GM18873 (cell line): ENCODE results near the gene GAN.

ENCODE experiments used
- ATAC-seq: cut with Tn5 transposase; IDR thresholded peaks from one replicate; pipeline ENCODE4 v1.9.1; 2021; ENCODE audit warnings: mild to moderate bottlenecking, moderate library complexity, moderate number of reproducible peaks; ENCODE audit not compliant: unreplicated experiment, low FRiP score

GAN gene

GRCh38 chr16:81314603-81315270, at the start of gene GAN:
TSS of gene GAN (plus strand) at chr16:81314962. CDS start at chr16:81315114, 152 bp downstream.
- ATAC-seq, result peak; percentile 94

DNA sequence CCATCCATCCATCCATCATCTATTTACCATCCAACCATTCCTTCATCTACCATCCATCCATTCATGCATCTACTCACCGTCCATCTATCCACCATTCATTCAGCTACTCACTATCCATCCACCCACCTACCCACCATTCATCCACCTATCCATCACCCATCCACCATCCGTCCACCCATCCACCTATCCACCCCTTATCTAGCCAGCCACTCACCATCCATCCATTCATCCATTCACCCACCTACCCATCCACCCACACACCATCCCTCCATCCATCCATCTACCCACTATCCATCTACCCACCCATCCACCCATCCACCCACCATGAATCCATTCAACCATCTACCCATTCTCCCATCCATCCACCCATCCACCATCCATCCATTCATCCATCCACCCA, 49.7 kb upstream of the GAN start:
- no peak for ATAC-seq

GRCh38 chr16:81265658-81266451, 48.9 kb upstream of the GAN start:
- ATAC-seq, result no peak

DNA sequence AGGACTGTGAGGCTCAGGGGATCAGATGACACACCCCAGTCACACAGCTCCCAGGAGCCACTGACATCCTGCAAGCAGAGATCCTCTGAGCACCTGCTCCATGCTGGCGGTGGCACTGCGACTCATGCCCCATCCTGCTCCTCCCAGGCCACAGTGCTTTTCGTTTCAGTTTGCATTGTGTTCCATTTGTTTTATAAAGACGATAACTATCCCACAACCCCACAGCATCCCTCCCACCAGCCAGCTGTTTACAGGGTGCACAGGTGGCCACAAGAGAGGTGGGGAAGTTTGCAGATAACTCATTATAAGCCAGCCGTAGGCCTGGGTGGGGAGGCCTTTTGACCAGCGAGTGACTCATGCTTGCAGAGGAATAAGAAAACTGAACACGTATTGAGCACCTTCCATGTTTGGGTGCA, 48.1 kb upstream of the GAN start:
- no peak for ATAC-seq

DNA sequence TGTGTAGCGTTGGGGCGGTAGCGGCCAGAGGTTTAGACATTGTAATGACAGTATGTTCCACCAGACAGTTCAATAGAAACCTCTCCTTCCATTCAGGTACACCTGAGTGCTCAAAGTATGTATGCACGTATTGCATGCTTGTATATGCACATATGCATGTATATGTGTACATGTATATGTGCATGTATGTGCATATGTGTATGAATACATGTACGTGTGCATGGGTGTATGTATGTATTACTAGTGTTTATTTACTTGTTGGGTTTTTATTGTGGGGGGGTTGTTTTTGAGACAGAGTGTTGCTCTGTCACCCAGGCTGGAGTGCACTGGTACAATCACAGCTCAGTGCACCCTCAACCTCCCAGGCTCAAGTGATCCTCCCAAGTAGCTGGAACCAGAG, 46.3 kb upstream of the GAN start:
- ATAC-seq, result no peak

DNA sequence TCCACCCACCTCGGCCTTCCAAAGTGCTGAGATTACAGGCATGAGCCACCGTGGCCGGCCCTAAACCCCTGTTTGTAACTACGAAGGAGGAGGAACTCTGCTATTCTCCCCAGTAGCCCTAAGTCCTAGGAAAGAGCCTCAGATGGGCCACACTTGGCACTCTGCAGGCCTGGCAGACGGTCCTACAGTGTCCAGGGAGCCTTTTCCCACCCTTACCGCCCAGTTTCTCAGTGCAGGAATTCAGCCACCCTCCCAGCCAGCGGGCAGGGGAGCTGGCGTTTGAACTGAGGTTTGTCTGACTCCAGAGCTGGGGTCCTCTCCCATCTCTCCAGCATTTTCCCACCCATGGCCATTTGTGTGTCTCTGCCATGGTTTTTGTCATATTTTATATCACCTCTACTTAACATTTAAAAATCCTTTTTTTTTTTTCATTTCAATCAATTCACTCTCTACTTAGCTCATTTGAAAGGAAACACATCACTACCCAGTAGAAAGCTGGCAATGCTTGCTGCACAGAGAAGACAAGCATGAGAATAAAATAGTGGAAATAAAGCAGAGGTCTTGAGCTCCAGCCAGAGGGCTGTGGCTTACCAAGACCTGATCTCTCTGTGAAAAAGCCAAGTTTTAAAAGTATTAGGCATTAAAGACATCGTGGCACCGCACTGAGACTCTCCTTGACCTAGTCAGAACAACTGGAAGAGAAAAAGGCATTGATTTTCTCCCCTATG, 41.4 kb upstream of the GAN start:
- no peak for ATAC-seq

DNA sequence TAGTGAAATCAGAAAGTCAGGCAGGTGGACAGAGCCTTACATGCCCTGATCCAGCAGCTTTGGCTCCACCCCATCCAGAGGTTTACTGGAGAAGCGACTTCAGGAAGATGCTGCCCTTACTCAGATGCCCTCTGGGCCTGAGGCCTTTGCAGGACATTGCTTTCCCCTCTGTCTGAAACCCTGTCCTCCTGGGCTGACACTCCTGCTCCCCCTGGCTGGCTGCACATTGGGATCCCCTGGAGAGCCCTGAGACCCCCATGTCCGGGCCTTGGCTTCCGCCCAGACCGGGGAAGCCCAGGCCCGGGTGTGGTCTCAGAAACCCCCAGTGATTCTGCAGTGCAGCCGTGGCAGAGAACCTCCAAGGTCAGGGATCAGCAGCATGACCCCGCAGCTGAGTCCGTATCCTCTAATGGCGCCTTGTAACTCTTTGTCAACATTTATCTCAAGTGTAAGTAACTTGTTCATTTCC, 39.7 kb upstream of the GAN start:
- no peak for ATAC-seq

- no peak for ATAC-seq
Measured at GRCh38 chr16:81275795-81276194, 39.0 kb upstream of the GAN start.

GRCh38 chr16:81276323-81276722, 38.4 kb upstream of the GAN start:
- no peak for ATAC-seq

DNA sequence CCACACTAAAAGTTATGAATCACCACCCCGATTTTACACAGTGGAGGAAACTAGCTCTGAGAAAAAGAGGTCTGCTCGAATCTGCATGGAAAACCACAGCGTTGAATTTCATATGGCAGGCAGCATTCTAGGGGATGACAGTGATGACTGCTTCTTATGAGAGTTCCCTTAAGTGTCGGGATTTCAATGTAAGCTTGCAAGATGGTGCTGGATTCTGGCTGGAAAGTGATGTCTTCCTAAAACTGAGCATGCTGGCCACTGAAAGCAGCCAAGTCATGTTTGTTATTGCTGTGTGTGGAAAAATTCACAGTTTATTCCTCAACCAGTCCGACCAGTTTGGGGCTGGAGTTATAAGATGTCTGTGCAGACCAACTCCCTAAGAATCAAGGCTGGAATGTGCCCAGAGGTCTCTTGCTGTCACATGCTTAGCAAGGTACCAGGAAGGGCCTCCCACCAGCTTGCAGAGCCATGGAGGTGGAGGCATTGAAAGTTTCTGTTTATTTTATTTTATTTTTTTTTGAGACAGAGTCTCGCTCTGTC, 37.2 kb upstream of the GAN start:
- no peak for ATAC-seq

GRCh38 chr16:81278526-81278925, 36.2 kb upstream of the GAN start:
- ATAC-seq, result no peak

DNA sequence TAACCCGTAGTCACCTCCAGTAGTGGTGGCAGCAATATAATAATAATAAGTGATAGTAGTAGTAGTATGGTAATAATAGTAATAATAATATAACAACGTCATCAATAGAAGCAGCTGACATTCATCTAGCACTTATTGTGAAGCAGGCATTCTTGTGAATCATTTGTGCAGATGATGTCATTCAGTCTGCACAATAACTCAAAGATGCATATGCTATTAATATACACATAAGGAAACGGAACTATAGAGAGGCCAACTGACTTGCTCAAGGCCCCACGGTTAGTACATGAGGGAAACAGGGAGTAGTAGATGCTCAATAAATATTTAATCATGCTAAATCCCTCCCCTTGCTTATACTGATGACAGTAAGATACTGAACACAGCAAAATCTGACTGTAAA, 35.4 kb upstream of the GAN start:
- ATAC-seq, result no peak

GRCh38 chr16:81280393-81280792, 34.4 kb upstream of the GAN start:
- no peak for ATAC-seq

GRCh38 chr16:81283044-81283443, 31.7 kb upstream of the GAN start:
- no peak for ATAC-seq

GRCh38 chr16:81284995-81285600, 29.7 kb upstream of the GAN start:
- ATAC-seq, result no peak

DNA sequence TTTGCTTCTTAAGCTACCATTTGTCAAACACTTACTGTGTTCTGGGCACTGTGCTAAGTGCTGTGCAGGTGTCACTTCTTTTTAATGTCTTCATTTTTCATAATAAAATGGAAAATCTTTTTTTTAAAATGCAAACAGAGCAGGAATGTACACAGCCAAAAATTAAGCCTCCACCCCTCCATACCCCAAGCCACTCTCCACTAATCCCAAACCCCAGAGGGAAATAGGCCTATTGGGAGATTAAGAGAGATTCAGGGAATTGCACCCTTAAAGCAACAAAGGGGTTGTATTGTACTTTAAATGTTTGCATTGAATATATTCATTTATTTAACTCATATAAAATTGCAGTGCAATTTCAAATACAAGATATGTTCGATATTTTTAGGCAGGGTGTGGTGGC, 28.6 kb upstream of the GAN start:
- ATAC-seq, result no peak

DNA sequence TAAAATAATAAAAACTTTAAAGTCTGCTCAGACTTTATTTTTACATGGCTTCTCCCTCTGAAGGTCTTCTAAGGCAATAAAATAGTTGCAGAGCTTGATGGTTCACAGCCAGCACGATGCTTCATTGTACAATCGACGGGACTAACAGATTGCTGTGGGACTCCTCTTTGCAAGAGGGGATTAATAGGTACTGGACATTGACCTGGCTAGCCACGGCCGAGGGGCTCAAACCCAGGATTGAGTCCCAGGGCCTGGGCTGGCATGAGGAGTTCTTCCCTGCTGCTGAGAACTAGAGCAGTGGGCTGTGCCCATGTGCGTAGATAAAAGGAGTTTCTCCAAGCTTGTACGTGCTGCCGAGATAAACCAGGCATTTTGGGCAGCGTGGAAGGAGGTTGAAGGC, 23.6 kb upstream of the GAN start:
- no peak for ATAC-seq

- ATAC-seq, result no peak
Measured at GRCh38 chr16:81292936-81293335, 21.8 kb upstream of the GAN start.

DNA sequence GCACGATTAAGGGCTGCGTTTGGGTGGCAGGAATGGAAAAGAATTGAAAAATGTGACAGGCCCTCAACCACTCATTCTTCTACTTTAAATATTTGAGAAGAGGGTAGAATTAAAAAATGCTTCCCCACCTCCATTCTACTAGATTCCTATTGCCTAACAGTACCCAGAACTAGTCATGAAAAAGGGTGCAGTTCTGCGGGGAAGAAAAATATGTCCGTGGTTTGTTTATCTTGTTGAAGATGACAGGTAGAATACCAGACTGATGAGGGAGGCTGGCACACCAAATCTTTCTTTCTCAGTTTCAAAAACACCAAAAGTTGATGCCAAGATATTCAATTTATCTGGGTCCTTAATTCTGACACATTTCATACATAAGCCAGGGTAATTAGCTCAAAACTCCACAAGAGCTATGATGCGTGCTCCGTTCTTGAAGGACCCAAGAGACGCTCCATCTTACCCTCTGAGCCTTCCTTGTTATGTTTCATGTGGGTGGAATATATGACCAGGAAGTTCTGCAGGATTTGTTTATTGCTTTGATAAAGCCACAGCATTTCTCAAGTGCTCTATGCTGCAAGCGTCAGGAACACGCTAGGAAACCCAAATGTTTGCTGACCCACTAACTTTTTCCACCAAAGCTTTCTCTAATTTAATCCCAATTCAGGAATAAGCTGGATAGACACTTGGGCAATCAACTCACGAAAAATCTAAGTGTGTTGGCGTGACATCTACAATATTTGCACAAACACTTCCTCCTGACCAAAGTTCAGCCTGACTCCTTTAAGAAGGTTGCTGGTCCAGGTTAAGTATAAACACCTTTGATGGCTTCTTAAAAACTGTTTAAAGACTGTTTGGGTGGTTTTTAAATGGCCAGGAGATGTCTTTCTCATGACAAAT, 20.6 kb upstream of the GAN start:
- no peak for ATAC-seq

GRCh38 chr16:81296631-81297030, 18.1 kb upstream of the GAN start:
- no peak for ATAC-seq
